SIG-M5 (cell line): ENCODE results near the gene EIF5A2.
"Not testable (repeated sequence)": the region's sequence is repeated elsewhere in the genome, so short reads cannot be mapped to it uniquely, and the experiment has no call there.

ENCODE experiments used
- DNase-seq: peaks from one replicate; lab custom pipeline; 2025; lab: John Stamatoyannopoulos, UW

The EIF5A2 gene

DNA sequence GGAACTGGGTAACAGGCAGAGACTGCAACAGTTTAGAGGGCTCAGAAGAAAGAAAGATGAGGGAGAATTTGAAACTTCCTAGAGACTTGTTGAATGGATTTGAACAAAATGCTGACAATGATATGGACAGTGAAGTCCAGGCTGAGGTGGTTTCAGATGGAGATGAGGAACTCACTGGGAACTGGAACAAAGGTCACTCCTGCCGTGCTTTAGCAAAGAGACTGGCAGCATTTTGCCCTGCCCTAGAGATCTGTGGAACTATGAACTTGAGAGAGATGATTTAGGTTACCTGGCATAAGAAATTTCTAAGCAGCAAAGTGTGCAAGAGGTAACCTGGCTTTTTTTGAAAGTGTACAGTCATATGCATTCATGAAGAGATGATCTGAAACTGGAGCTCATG is 11.7 kb downstream of the EIF5A2 start:
- DNase-seq: no peak

GRCh38 chr3:170896333-170896732 is 12.1 kb downstream of the EIF5A2 start:
- DNase-seq: not testable (repeated sequence)

DNA sequence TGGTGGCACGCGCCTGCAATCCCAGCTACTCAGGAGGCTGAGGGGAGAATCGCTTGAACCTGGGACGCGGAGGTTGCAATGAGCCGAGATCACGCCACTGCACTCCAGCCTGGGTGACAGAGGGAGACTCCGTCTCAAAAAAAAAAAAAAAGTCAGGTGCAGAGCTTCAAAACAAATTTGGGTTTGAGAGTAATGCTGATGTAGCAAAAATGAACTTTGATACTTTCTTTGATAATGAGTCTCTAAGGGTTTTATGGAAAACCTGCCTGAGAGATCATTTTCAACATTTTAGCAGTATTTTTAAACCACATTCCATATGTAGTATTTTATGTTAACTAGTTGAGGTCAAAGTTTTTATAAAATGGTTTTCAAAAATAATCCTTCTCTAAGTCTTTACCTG is 14.5 kb downstream of the EIF5A2 start:
- no peak for DNase-seq

GRCh38 chr3:170889630-170890029 is 18.8 kb downstream of the EIF5A2 start:
- no peak for DNase-seq

- no peak for DNase-seq
Observed at GRCh38 chr3:170889132-170889531, 19.3 kb downstream of the EIF5A2 start.

- not testable (repeated sequence) for DNase-seq
Observed at GRCh38 chr3:170884109-170884930, 24.1 kb downstream of the EIF5A2 start.

- DNase-seq: not testable (repeated sequence)
Observed at GRCh38 chr3:170878688-170879087, 29.7 kb downstream of the EIF5A2 start.

- not testable (repeated sequence) for DNase-seq
Observed at GRCh38 chr3:170877311-170877710, 31.1 kb downstream of the EIF5A2 start.

- no peak for DNase-seq
Observed at GRCh38 chr3:170876537-170876936, 31.9 kb downstream of the EIF5A2 start.

GRCh38 chr3:170869645-170870593 is 38.5 kb downstream of the EIF5A2 start, which contains the start of gene RPL22L1:
RPL22L1 (minus strand) TSS chr3:170870195; CDS start chr3:170870167, 28 bp downstream.
- DNase-seq: no peak

DNA sequence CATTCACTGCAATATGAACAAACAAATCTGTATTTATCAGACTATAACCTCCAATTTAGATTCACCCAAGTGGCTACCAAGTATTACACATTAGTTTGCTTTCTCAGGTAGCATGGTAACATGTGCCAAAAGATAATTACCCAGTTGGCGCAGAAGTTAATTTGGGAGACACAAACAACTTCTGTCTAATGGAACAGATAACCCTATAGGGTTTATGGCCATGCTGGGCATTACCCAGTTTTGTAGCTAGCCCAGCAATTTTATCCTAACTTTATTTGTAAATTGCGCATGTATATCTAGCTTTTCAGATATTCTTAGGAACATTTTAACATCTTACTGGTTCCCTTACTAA is 39.2 kb downstream of the EIF5A2 start:
- no peak for DNase-seq

DNA sequence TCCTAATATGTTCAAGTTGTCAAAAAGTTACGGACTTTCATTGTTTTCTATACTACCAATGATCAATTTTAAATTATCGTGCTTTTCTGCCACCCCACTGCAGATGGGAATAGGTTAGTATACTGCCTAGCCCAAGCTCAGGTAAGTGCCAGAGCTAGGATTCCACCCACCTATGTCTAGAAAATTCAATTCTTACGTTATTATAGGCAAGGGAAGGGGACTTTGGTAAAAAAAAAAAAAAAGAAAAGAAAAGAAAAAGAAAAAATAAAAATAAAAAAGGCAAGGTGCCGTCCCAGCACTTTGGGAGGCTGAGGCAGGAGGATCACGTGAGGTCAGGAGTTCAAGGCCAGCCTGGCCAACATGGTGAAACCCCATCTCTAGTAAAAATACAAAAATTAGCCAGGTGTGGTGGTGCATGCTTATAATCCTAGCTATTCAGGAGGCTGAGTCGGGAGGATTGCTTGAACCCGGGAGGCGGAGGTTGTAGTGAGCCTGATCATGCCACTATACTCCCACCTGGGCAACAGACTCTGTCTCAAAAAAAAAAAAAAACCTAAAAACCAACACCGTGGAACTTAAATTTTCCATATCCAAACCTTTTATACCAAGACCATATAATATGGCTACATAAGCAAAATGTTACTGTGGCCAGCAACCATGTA is 39.7 kb downstream of the EIF5A2 start:
- DNase-seq: no peak

- DNase-seq: no peak
Observed at GRCh38 chr3:170867143-170867937, 41.1 kb downstream of the EIF5A2 start.

DNA sequence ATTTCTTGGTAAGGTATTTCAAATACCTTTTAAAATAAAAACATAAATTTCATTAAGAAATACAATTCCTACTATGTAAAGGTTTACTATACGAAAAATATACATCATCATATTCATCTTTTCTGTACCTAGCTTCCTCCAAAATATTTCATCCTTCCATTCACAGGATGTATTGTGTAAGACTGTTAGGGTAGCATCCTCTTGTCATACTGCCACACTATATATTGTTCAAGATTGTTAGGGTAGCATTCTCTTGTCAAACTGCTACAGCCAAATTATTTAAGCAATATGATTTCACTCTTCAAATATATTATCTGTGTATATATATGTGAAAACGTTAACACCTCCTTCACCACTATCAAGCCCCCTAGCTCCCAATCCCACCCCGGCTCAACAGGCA is 41.9 kb downstream of the EIF5A2 start:
- DNase-seq: no peak

- DNase-seq: no peak
Observed at GRCh38 chr3:170865209-170866094, 43.0 kb downstream of the EIF5A2 start.

DNA sequence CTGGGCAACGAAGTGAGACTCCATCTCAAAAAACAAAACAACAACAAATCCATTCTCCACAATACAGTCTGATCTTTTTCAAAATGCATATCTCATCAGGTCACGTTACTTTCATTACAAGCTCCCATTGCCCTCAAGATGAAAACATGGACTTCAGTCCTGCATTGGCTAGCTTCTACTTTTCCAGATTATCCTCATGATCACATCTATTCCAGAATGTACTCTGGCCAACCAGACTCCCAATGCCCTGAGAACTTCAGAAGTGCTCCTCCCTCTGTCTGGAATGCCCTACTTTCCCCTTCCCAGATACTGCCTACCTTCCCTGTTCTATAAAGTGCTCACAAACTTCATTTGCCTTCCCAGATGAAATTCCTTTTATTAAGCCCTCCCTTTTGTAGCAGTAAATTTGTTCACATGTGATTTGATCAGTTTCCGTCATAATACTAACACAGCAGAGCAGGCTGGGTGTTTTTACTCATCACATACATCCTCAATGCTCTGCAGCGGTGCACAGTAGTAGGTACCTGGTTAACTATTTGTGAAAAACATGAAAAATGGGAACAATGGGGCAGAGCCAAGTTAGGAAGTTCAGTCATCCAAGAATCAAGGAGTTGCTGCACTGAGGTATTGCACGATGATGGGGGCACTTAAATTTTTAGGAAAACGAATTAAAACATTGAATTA is 43.8 kb downstream of the EIF5A2 start:
- DNase-seq: no peak

GRCh38 chr3:170863816-170864215 is 44.6 kb downstream of the EIF5A2 start:
- DNase-seq: no peak

DNA sequence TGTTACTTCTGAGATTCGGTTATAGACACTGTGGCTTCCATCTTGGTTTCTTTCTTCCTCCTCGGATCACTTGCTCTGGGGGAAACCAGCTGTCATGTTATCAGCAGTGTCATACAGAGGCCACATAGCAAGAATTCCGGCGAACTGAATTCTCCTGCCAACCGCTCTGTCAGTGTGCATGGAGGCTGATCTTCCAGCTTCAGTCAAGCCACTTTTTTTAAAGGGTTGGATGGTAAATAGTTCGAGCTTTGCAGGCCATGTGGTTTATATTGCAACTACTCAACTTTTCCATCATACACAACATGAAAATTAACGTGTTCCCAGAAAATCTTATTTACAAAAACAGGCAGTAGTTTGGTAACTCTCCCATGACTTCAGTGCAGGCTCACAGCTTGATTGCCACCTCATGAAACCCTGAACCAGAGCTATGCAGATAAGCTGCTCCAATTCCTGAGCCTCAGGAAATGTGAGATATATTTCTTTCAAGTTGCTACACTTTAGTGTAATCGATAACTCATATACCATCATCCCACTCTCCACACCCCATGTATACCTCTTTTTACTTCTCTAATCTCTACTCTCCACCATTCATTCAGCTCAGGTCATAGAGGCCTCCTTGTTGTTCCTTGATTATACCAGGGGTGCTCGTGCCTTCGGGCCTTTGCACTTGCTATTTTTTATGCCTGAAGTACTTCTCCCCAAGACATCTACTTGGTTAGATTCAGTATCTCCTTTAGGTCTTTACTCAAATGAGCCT is 45.6 kb downstream of the EIF5A2 start:
- no peak for DNase-seq

DNA sequence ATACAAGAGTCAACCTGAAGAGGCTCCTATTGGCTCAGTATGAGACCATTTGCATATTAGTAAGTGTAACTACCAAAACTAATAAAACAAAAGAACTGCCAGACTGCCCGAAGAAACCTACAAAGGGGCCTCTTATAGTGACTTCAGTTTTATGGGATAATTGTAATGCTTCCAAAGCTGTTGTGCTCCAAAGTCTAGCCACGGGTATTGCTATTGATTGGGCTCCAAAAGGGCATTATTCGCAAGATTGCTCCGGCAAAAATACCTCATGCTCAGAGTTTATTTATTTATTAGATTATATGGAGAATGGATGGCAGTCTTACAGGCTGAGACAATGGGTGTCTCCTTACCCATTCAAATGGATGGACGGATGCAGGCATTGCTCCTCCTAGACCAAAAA is 49.8 kb downstream of the EIF5A2 start:
- no peak for DNase-seq
